ENCODE results near the gene ARL5C. TPM values are rescaled to one million over a fixed set of nuclear protein-coding genes. Genes with fewer than 3 reads are reported as not detected.
"Not testable (repeated sequence)": the region's sequence is repeated elsewhere in the genome, so short reads cannot be mapped to it uniquely, and the experiment has no call there.

Gene ARL5C
- total and polyA plus RNA-seq, 2 donors (not counting 1 experiment from before 2014, with no cell fraction given) = not detected

GRCh38 chr17:39123627-39124026, 42.3 kb downstream of the ARL5C start:
- Histone ChIP-seq H4K20me1 (ENCODE audit: control insufficient read depth, insufficient read depth, low read length, poor library complexity, severe bottlenecking) (no peaks in the 10 kb centered on the region), H3K36me3 (replicated peaks in 1 of 2; ENCODE audit: control extremely low read depth in 1 of 2, control insufficient read depth in 1 of 2, extremely low read depth in 1 of 2, insufficient read depth in 2 of 2, low read length in 1 of 2) (no peaks in the 10 kb centered on the region), H3K79me2 (ENCODE audit: control insufficient read depth, insufficient read depth, low read length) (no peaks in the 10 kb centered on the region), H3K4me1 (ENCODE audit: control insufficient read depth in 2 of 2, insufficient read depth in 2 of 2, low read length in 2 of 2) (peaks cover 16 to 17% of the 10 kb centered on the region in 2 donors), H3K9me3 (ENCODE audit: control extremely low read depth in 1 of 3, control insufficient read depth in 2 of 3, insufficient read depth in 1 of 3, low read length in 2 of 3) (no peaks in the 10 kb centered on the region), H3K4me2 (replicated peaks; ENCODE audit: low read depth, low read length, poor library complexity, severe bottlenecking) (no peak overlapping the region), H3K4me3 (ENCODE audit: control extremely low read depth in 1 of 5, extremely low read depth in 1 of 5, insufficient read depth in 1 of 5, low read depth in 2 of 5, low read length in 4 of 5) (no peak overlapping the region), H3K27ac (ENCODE audit: low read length in 2 of 2) (no peak overlapping the region), H3K9ac (ENCODE audit: low read length) (no peak overlapping the region), H2AFZ (ENCODE audit: insufficient read depth, low read depth, low read length, poor library complexity, severe bottlenecking) (no peak overlapping the region), H3K27me3 (replicated peaks in 1 of 4; ENCODE audit: control extremely low read depth in 1 of 4, control insufficient read depth in 3 of 4, insufficient read depth in 4 of 4, low read length in 3 of 4) (no peaks in the 10 kb centered on the region)
- no peak for DNase-seq
- intact Hi-C loops (cut with micrococcal nuclease) = no loop called here
- no peak overlapping the region for H3K4me3 Mint-ChIP-seq
- no peak for ATAC-seq (ENCODE audit: low read depth)
- peaks cover 12% of the 10 kb centered on the region for H3K4me1 Mint-ChIP-seq
- TF ChIP-seq, protein P1, sequence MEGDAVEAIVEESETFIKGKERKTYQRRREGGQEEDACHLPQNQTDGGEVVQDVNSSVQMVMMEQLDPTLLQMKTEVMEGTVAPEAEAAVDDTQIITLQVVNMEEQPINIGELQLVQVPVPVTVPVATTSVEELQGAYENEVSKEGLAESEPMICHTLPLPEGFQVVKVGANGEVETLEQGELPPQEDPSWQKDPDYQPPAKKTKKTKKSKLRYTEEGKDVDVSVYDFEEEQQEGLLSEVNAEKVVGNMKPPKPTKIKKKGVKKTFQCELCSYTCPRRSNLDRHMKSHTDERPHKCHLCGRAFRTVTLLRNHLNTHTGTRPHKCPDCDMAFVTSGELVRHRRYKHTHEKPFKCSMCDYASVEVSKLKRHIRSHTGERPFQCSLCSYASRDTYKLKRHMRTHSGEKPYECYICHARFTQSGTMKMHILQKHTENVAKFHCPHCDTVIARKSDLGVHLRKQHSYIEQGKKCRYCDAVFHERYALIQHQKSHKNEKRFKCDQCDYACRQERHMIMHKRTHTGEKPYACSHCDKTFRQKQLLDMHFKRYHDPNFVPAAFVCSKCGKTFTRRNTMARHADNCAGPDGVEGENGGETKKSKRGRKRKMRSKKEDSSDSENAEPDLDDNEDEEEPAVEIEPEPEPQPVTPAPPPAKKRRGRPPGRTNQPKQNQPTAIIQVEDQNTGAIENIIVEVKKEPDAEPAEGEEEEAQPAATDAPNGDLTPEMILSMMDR (IDR thresholded peaks at IDR 0.05) = no peak
- no peak for TF ChIP-seq EZH2 (IDR thresholded peaks at IDR 0.05; ENCODE audit: borderline replicate concordance, insufficient read depth, low read depth, low read length, poor library complexity, severe bottlenecking)
- H3K27me3 Mint-ChIP-seq = no peaks in the 10 kb centered on the region
- no peak overlapping the region for H3K27ac Mint-ChIP-seq
- POLR2A ChIA-PET = no interaction called here
- 92% methylated on average over 9 of the region's 9 CpGs for WGBS (ENCODE audit: insufficient coverage)
- H3K9me3 Mint-ChIP-seq (ENCODE audit: insufficient read depth) = no peaks in the 10 kb centered on the region
- CTCF ChIA-PET = no interaction called here

- H3K36me3 ChIP-seq (replicated peaks in 1 of 2; ENCODE audit: control extremely low read depth in 1 of 2, control insufficient read depth in 1 of 2, extremely low read depth in 1 of 2, insufficient read depth in 2 of 2, low read length in 1 of 2) = no peaks in the 10 kb centered on the region
- no peak overlapping the region for H2AFZ ChIP-seq (ENCODE audit: insufficient read depth, low read depth, low read length, poor library complexity, severe bottlenecking)
- intact Hi-C loops (cut with micrococcal nuclease) = no loop called here
- H3K27ac Mint-ChIP-seq = no peak overlapping the region
- ATAC-seq (ENCODE audit: low read depth) (no peak), DNase-seq (no peak)
- H3K79me2 ChIP-seq (ENCODE audit: control insufficient read depth, insufficient read depth, low read length) = no peaks in the 10 kb centered on the region
- POLR2A ChIA-PET = no interaction called here
- H3K27me3 ChIP-seq (replicated peaks in 1 of 4; ENCODE audit: control extremely low read depth in 1 of 4, control insufficient read depth in 3 of 4, insufficient read depth in 4 of 4, low read length in 3 of 4) = no peaks in the 10 kb centered on the region
- H3K4me1 ChIP-seq (ENCODE audit: control insufficient read depth in 2 of 2, insufficient read depth in 2 of 2, low read length in 2 of 2) = peaks cover 23% of the 10 kb centered on the region in 2 donors
- no peak for TF ChIP-seq EZH2 (IDR thresholded peaks at IDR 0.05; ENCODE audit: borderline replicate concordance, insufficient read depth, low read depth, low read length, poor library complexity, severe bottlenecking)
- TF ChIP-seq, protein P1 (IDR thresholded peaks at IDR 0.05) = no peak
- no peak overlapping the region for H3K4me3 ChIP-seq (ENCODE audit: control extremely low read depth in 1 of 5, extremely low read depth in 1 of 5, insufficient read depth in 1 of 5, low read depth in 2 of 5, low read length in 4 of 5)
- no peak overlapping the region for H3K4me3 Mint-ChIP-seq
- no peak overlapping the region for H3K4me2 ChIP-seq (replicated peaks; ENCODE audit: low read depth, low read length, poor library complexity, severe bottlenecking)
- no peak overlapping the region for H3K27ac ChIP-seq (ENCODE audit: low read length in 2 of 2)
- WGBS (ENCODE audit: insufficient coverage) = 67% methylated on average over 1 of the region's 7 CpGs
- H3K4me1 Mint-ChIP-seq = peaks cover 18% of the 10 kb centered on the region
- H3K9me3 ChIP-seq (ENCODE audit: control extremely low read depth in 1 of 3, control insufficient read depth in 2 of 3, insufficient read depth in 1 of 3, low read length in 2 of 3) = no peaks in the 10 kb centered on the region
- no peaks in the 10 kb centered on the region for H4K20me1 ChIP-seq (ENCODE audit: control insufficient read depth, insufficient read depth, low read length, poor library complexity, severe bottlenecking)
- H3K27me3 Mint-ChIP-seq = no peaks in the 10 kb centered on the region
- CTCF ChIA-PET = interaction anchor here (1.0 kb wide), 1 partner anchor 43 kb away, joined by 3 read pairs; no protein-coding TSS in a partner anchor
- no peaks in the 10 kb centered on the region for H3K9me3 Mint-ChIP-seq (ENCODE audit: insufficient read depth)
- H3K9ac ChIP-seq (ENCODE audit: low read length) = no peak overlapping the region
These were observed 43.0 kb downstream of the ARL5C start for GRCh38 chr17:39122991-39123390.

DNA sequence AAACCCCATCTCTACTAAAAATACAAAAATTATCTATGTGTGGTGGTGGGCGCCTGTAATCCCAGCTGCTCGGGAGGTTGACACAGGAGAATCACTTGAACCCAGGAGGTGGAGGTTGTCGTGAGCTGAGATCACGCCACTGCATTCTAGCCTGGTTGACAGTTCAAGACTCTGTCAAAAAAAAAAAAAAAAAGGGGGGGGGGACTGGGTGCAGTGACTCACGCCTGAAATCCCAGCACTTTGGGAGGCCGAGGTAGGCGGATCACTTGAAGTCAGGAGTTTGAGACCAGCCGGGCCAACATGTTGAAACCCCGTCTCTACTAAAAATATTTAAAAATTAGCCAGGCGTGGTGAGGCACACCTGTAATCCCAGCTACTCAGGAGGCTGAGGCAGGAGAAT, 44.0 kb downstream of the ARL5C start:
- H3K9me3 ChIP-seq (ENCODE audit: control extremely low read depth in 1 of 3, control insufficient read depth in 2 of 3, insufficient read depth in 1 of 3, low read length in 2 of 3); H3K27me3 Mint-ChIP-seq; H4K20me1 ChIP-seq (ENCODE audit: control insufficient read depth, insufficient read depth, low read length, poor library complexity, severe bottlenecking); DNase-seq; H3K9ac ChIP-seq (ENCODE audit: low read length); POLR2A ChIA-PET; H3K79me2 ChIP-seq (ENCODE audit: control insufficient read depth, insufficient read depth, low read length); H3K27ac Mint-ChIP-seq; H3K4me2 ChIP-seq (replicated peaks; ENCODE audit: low read depth, low read length, poor library complexity, severe bottlenecking); ATAC-seq (ENCODE audit: low read depth); H2AFZ ChIP-seq (ENCODE audit: insufficient read depth, low read depth, low read length, poor library complexity, severe bottlenecking); H3K4me3 Mint-ChIP-seq; H3K4me3 ChIP-seq (ENCODE audit: control extremely low read depth in 1 of 5, extremely low read depth in 1 of 5, insufficient read depth in 1 of 5, low read depth in 2 of 5, low read length in 4 of 5); H3K36me3 ChIP-seq (replicated peaks in 1 of 2; ENCODE audit: control extremely low read depth in 1 of 2, control insufficient read depth in 1 of 2, extremely low read depth in 1 of 2, insufficient read depth in 2 of 2, low read length in 1 of 2); H3K27ac ChIP-seq (ENCODE audit: low read length in 2 of 2); H3K9me3 Mint-ChIP-seq (ENCODE audit: insufficient read depth); intact Hi-C loops (cut with micrococcal nuclease); H3K27me3 ChIP-seq (replicated peaks in 1 of 4; ENCODE audit: control extremely low read depth in 1 of 4, control insufficient read depth in 3 of 4, insufficient read depth in 4 of 4, low read length in 3 of 4): not testable (repeated sequence)
- WGBS (ENCODE audit: insufficient coverage) = 86% methylated on average over 7 of the region's 10 CpGs
- peaks cover 25% of the 10 kb centered on the region for H3K4me1 Mint-ChIP-seq
- peaks cover 23 to 31% of the 10 kb centered on the region in 2 donors for H3K4me1 ChIP-seq (ENCODE audit: control insufficient read depth in 2 of 2, insufficient read depth in 2 of 2, low read length in 2 of 2)
- CTCF ChIA-PET = interaction anchor here (1.0 kb wide), 1 partner anchor 42 kb away, joined by 3 read pairs; no protein-coding TSS in a partner anchor

Measured in B cell (primary cell).